ENCODE data around the gene GUCY1A1. TPM values are rescaled to one million over a fixed set of nuclear protein-coding genes. Genes with fewer than 3 reads are reported as not detected.
"Not testable (repeated sequence)": the region's sequence is repeated elsewhere in the genome, so short reads cannot be mapped to it uniquely, and the experiment has no call there.

Gene GUCY1A1
- total RNA-seq, 1 donor from 2014 or later: 19.8 TPM

GRCh38 chr4:155638195-155638965, 28.3 kb upstream of the GUCY1A1 start:
- no peak overlapping the region for H3K27ac ChIP-seq (ENCODE audit: low read depth, low read length)
- no peaks in the 10 kb centered on the region for H3K27me3 ChIP-seq (ENCODE audit: control insufficient read depth in 3 of 3, insufficient read depth in 3 of 3, low read length in 3 of 3)
- no peaks in the 10 kb centered on the region for H3K4me1 ChIP-seq (ENCODE audit: control insufficient read depth in 3 of 3, insufficient read depth in 3 of 3, low read length in 3 of 3)
- no peaks in the 10 kb centered on the region for H3K36me3 ChIP-seq (ENCODE audit: control insufficient read depth in 3 of 3, insufficient read depth in 3 of 3, low read length in 3 of 3)
- H3K9ac ChIP-seq (ENCODE audit: low read depth in 1 of 3, low read length in 3 of 3): no peak overlapping the region
- H3K9me3 ChIP-seq (ENCODE audit: control insufficient read depth in 3 of 3, low read length in 3 of 3): no peaks in the 10 kb centered on the region
- H3K4me3 ChIP-seq (ENCODE audit: low read length in 3 of 3): no peak overlapping the region

GRCh38 chr4:155639704-155640523, 26.7 kb upstream of the GUCY1A1 start:
- no peak overlapping the region for H3K27ac ChIP-seq (ENCODE audit: low read depth, low read length)
- no peaks in the 10 kb centered on the region for H3K27me3 ChIP-seq (ENCODE audit: control insufficient read depth in 3 of 3, insufficient read depth in 3 of 3, low read length in 3 of 3)
- H3K36me3 ChIP-seq (ENCODE audit: control insufficient read depth in 3 of 3, insufficient read depth in 3 of 3, low read length in 3 of 3): no peaks in the 10 kb centered on the region
- H3K9me3 ChIP-seq (ENCODE audit: control insufficient read depth in 3 of 3, low read length in 3 of 3): no peaks in the 10 kb centered on the region
- H3K9ac ChIP-seq (ENCODE audit: low read depth in 1 of 3, low read length in 3 of 3): no peak overlapping the region
- H3K4me1 ChIP-seq (ENCODE audit: control insufficient read depth in 3 of 3, insufficient read depth in 3 of 3, low read length in 3 of 3): no peaks in the 10 kb centered on the region
- no peak overlapping the region for H3K4me3 ChIP-seq (ENCODE audit: low read length in 3 of 3)

GRCh38 chr4:155640751-155641150, 25.9 kb upstream of the GUCY1A1 start:
- H3K27me3 ChIP-seq (ENCODE audit: control insufficient read depth in 3 of 3, insufficient read depth in 3 of 3, low read length in 3 of 3): no peaks in the 10 kb centered on the region
- H3K9me3 ChIP-seq (ENCODE audit: control insufficient read depth in 3 of 3, low read length in 3 of 3): no peaks in the 10 kb centered on the region
- no peak overlapping the region for H3K4me3 ChIP-seq (ENCODE audit: low read length in 3 of 3)
- no peak overlapping the region for H3K27ac ChIP-seq (ENCODE audit: low read depth, low read length)
- H3K4me1 ChIP-seq (ENCODE audit: control insufficient read depth in 3 of 3, insufficient read depth in 3 of 3, low read length in 3 of 3): no peaks in the 10 kb centered on the region
- no peak overlapping the region for H3K9ac ChIP-seq (ENCODE audit: low read depth in 1 of 3, low read length in 3 of 3)
- no peaks in the 10 kb centered on the region for H3K36me3 ChIP-seq (ENCODE audit: control insufficient read depth in 3 of 3, insufficient read depth in 3 of 3, low read length in 3 of 3)

DNA sequence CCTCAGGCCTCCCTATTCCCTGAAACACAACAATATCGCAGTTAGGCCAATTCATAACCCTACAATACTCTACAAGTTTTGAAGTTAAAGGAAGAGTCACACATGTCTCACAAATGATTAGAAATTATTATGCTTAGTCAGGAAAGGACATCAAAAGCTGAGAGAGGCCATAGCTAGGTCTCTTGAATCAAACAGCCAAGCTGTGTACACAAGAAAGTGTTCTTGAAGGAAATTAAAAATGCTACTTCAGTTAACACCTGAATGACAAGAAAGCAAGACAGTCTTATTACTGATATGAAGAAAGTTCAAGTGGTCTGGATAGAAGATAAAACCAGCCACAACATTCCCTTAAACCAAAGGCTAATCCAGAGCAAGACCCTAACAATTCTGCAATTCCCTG, 23.6 kb upstream of the GUCY1A1 start:
- Histone ChIP-seq H3K4me3 (ENCODE audit: low read length in 3 of 3) (no peak overlapping the region), H3K4me1 (ENCODE audit: control insufficient read depth in 3 of 3, insufficient read depth in 3 of 3, low read length in 3 of 3) (no peaks in the 10 kb centered on the region), H3K9ac (ENCODE audit: low read depth in 1 of 3, low read length in 3 of 3) (no peak overlapping the region), H3K27ac (ENCODE audit: low read depth, low read length) (no peak overlapping the region), H3K9me3 (ENCODE audit: control insufficient read depth in 3 of 3, low read length in 3 of 3) (no peaks in the 10 kb centered on the region), H3K27me3 (ENCODE audit: control insufficient read depth in 3 of 3, insufficient read depth in 3 of 3, low read length in 3 of 3) (no peaks in the 10 kb centered on the region), H3K36me3 (ENCODE audit: control insufficient read depth in 3 of 3, insufficient read depth in 3 of 3, low read length in 3 of 3) (no peaks in the 10 kb centered on the region)

- Histone ChIP-seq H3K4me1 (ENCODE audit: control insufficient read depth in 3 of 3, insufficient read depth in 3 of 3, low read length in 3 of 3) (no peaks in the 10 kb centered on the region), H3K27me3 (ENCODE audit: control insufficient read depth in 3 of 3, insufficient read depth in 3 of 3, low read length in 3 of 3) (no peaks in the 10 kb centered on the region), H3K9me3 (ENCODE audit: control insufficient read depth in 3 of 3, low read length in 3 of 3) (no peaks in the 10 kb centered on the region), H3K36me3 (ENCODE audit: control insufficient read depth in 3 of 3, insufficient read depth in 3 of 3, low read length in 3 of 3) (no peaks in the 10 kb centered on the region), H3K9ac (ENCODE audit: low read depth in 1 of 3, low read length in 3 of 3) (no peak overlapping the region), H3K4me3 (ENCODE audit: low read length in 3 of 3) (no peak overlapping the region), H3K27ac (ENCODE audit: low read depth, low read length) (no peak overlapping the region)
Measured at GRCh38 chr4:155646001-155646400, 20.6 kb upstream of the GUCY1A1 start.

DNA sequence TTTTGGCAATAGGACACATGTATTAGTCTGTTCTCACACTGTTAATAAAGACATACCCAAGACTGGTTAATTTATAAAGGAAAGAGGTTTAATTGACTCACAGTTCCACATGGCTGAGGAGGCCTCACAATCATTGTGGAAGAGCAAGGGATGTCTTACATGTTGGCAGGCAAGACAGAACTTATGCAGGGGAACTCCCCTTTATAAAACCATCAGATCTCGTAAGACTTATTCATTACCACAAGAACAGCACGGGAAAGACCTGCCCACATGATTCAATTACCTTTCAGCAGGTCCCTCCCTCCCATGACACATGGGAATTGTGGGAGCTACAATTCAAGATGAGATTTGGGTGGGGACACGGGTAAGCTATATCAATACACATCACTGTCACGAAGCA, 15.9 kb upstream of the GUCY1A1 start:
- H3K27me3 ChIP-seq (ENCODE audit: control insufficient read depth in 3 of 3, insufficient read depth in 3 of 3, low read length in 3 of 3); H3K9me3 ChIP-seq (ENCODE audit: control insufficient read depth in 3 of 3, low read length in 3 of 3); H3K27ac ChIP-seq (ENCODE audit: low read depth, low read length); H3K4me1 ChIP-seq (ENCODE audit: control insufficient read depth in 3 of 3, insufficient read depth in 3 of 3, low read length in 3 of 3); H3K36me3 ChIP-seq (ENCODE audit: control insufficient read depth in 3 of 3, insufficient read depth in 3 of 3, low read length in 3 of 3); H3K4me3 ChIP-seq (ENCODE audit: low read length in 3 of 3); H3K9ac ChIP-seq (ENCODE audit: low read depth in 1 of 3, low read length in 3 of 3): not testable (repeated sequence)

GRCh38 chr4:155653052-155653451, 13.6 kb upstream of the GUCY1A1 start:
- H3K36me3 ChIP-seq (ENCODE audit: control insufficient read depth in 3 of 3, insufficient read depth in 3 of 3, low read length in 3 of 3): no peaks in the 10 kb centered on the region
- H3K27me3 ChIP-seq (ENCODE audit: control insufficient read depth in 3 of 3, insufficient read depth in 3 of 3, low read length in 3 of 3): no peaks in the 10 kb centered on the region
- H3K4me3 ChIP-seq (ENCODE audit: low read length in 3 of 3): no peak overlapping the region
- no peak overlapping the region for H3K9ac ChIP-seq (ENCODE audit: low read depth in 1 of 3, low read length in 3 of 3)
- H3K9me3 ChIP-seq (ENCODE audit: control insufficient read depth in 3 of 3, low read length in 3 of 3): no peaks in the 10 kb centered on the region
- no peaks in the 10 kb centered on the region for H3K4me1 ChIP-seq (ENCODE audit: control insufficient read depth in 3 of 3, insufficient read depth in 3 of 3, low read length in 3 of 3)
- no peak overlapping the region for H3K27ac ChIP-seq (ENCODE audit: low read depth, low read length)

DNA sequence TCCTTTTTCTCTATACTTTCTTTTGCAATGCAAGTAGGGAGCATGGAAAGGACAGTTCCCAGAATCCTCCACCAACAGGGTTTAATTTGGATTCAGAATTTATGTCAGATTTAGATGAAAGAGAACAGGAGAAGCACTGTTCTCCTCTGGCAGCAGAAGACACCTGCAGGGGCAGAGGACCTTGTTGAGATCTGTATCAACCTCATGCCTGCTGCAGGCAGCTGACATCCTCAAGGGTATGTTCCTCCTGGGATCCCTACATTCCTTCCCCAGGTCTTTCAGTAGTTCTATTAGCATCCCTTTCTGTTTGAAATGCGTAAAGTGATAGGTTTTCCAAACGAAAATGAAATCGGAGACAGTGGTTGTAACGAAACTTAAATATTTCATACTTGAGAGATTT, 10.6 kb upstream of the GUCY1A1 start:
- no peak overlapping the region for H3K4me3 ChIP-seq (ENCODE audit: low read length in 3 of 3)
- H3K9ac ChIP-seq (ENCODE audit: low read depth in 1 of 3, low read length in 3 of 3): no peak overlapping the region
- H3K27me3 ChIP-seq (ENCODE audit: control insufficient read depth in 3 of 3, insufficient read depth in 3 of 3, low read length in 3 of 3): no peaks in the 10 kb centered on the region
- H3K36me3 ChIP-seq (ENCODE audit: control insufficient read depth in 3 of 3, insufficient read depth in 3 of 3, low read length in 3 of 3): no peaks in the 10 kb centered on the region
- H3K9me3 ChIP-seq (ENCODE audit: control insufficient read depth in 3 of 3, low read length in 3 of 3): no peaks in the 10 kb centered on the region
- H3K4me1 ChIP-seq (ENCODE audit: control insufficient read depth in 3 of 3, insufficient read depth in 3 of 3, low read length in 3 of 3): no peaks in the 10 kb centered on the region
- no peak overlapping the region for H3K27ac ChIP-seq (ENCODE audit: low read depth, low read length)

DNA sequence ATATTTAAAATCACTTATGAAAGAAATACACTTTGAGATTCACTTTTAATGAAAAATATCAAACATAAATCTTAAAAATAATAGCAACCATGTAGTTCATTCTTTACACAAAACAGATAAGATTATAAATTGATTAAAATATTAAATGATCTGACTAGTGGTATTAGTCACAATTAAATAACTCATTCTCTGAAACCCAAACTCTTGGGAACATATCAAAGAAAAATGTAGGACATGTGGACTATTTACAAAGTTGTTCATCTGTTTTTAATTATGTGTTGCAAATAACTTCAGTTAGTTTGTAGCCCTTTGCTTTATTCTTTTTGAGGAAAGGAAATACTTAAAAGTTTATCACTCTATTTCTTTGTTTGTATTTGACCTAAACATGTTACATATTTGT, 9.5 kb upstream of the GUCY1A1 start:
- H3K9me3 ChIP-seq (ENCODE audit: control insufficient read depth in 3 of 3, low read length in 3 of 3): no peaks in the 10 kb centered on the region
- H3K27ac ChIP-seq (ENCODE audit: low read depth, low read length): no peak overlapping the region
- H3K27me3 ChIP-seq (ENCODE audit: control insufficient read depth in 3 of 3, insufficient read depth in 3 of 3, low read length in 3 of 3): no peaks in the 10 kb centered on the region
- H3K4me1 ChIP-seq (ENCODE audit: control insufficient read depth in 3 of 3, insufficient read depth in 3 of 3, low read length in 3 of 3): no peaks in the 10 kb centered on the region
- no peak overlapping the region for H3K9ac ChIP-seq (ENCODE audit: low read depth in 1 of 3, low read length in 3 of 3)
- H3K36me3 ChIP-seq (ENCODE audit: control insufficient read depth in 3 of 3, insufficient read depth in 3 of 3, low read length in 3 of 3): no peaks in the 10 kb centered on the region
- no peak overlapping the region for H3K4me3 ChIP-seq (ENCODE audit: low read length in 3 of 3)

GRCh38 chr4:155657985-155658680, 8.5 kb upstream of the GUCY1A1 start:
- Histone ChIP-seq H3K27ac (ENCODE audit: low read depth, low read length) (no peak overlapping the region), H3K27me3 (ENCODE audit: control insufficient read depth in 3 of 3, insufficient read depth in 3 of 3, low read length in 3 of 3) (no peaks in the 10 kb centered on the region), H3K4me1 (ENCODE audit: control insufficient read depth in 3 of 3, insufficient read depth in 3 of 3, low read length in 3 of 3) (no peaks in the 10 kb centered on the region), H3K9ac (ENCODE audit: low read depth in 1 of 3, low read length in 3 of 3) (no peak overlapping the region), H3K36me3 (ENCODE audit: control insufficient read depth in 3 of 3, insufficient read depth in 3 of 3, low read length in 3 of 3) (no peaks in the 10 kb centered on the region), H3K9me3 (ENCODE audit: control insufficient read depth in 3 of 3, low read length in 3 of 3) (no peaks in the 10 kb centered on the region), H3K4me3 (ENCODE audit: low read length in 3 of 3) (no peak overlapping the region)
